ENCODE measurements around the gene CPEB2.

The CPEB2 gene

GRCh38 chr4:15001869-15002658 lies at the start of gene CPEB2:
Gene CPEB2, plus strand, starts transcription at chr4:15002481. Its CDS starts 193 bp downstream, at chr4:15002674.
- peak; percentile 91 for DNase-seq

- no peak for DNase-seq
These were observed 43.8 kb upstream of the CPEB2 start for GRCh38 chr4:14958436-14958835.

GRCh38 chr4:14961292-14961691 lies 41.0 kb upstream of the CPEB2 start:
- no peak for DNase-seq

GRCh38 chr4:14965071-14965470 lies 37.2 kb upstream of the CPEB2 start:
- no peak for DNase-seq

GRCh38 chr4:14967982-14968381 lies 34.3 kb upstream of the CPEB2 start:
- DNase-seq: no peak

GRCh38 chr4:14977830-14978229 lies 24.5 kb upstream of the CPEB2 start:
- no peak for DNase-seq

GRCh38 chr4:14984448-14984847 lies 17.8 kb upstream of the CPEB2 start:
- DNase-seq: no peak

GRCh38 chr4:14985161-14985560 lies 17.1 kb upstream of the CPEB2 start:
- no peak for DNase-seq

- DNase-seq: no peak
These were observed 16.4 kb upstream of the CPEB2 start for GRCh38 chr4:14985843-14986242.

- no peak for DNase-seq
These were observed 15.2 kb upstream of the CPEB2 start for GRCh38 chr4:14987054-14987453.

- DNase-seq: no peak
These were observed 11.8 kb upstream of the CPEB2 start for GRCh38 chr4:14990484-14990883.

- no peak for DNase-seq
These were observed 8.0 kb upstream of the CPEB2 start for GRCh38 chr4:14994242-14994641.

GRCh38 chr4:15001248-15001868 lies 923 bp upstream of the CPEB2 start:
- no peak for DNase-seq

GRCh38 chr4:15002659-15003400 lies 549 bp downstream of the CPEB2 start:
- peak; percentile 31 for DNase-seq

- no peak for DNase-seq
These were observed 1.2 kb downstream of the CPEB2 start for GRCh38 chr4:15003401-15003890.

- DNase-seq: no peak
These were observed 1.8 kb downstream of the CPEB2 start for GRCh38 chr4:15003891-15004738.

- DNase-seq: no peak
These were observed 2.5 kb downstream of the CPEB2 start for GRCh38 chr4:15004739-15005301.

GRCh38 chr4:15005474-15006115 lies 3.3 kb downstream of the CPEB2 start:
- DNase-seq: no peak

GRCh38 chr4:15006416-15007024 lies 4.2 kb downstream of the CPEB2 start:
- no peak for DNase-seq

- no peak for DNase-seq
These were observed 4.9 kb downstream of the CPEB2 start for GRCh38 chr4:15007201-15007600.

- no peak for DNase-seq
These were observed 7.8 kb downstream of the CPEB2 start for GRCh38 chr4:15010038-15010585.

Measured in NCI-H2029 (cell line).